Measurements from ENCODE around the gene KRTCAP2. TPM values are rescaled to one million over a fixed set of nuclear protein-coding genes. Genes with fewer than 3 reads are reported as not detected.

Gene KRTCAP2
- total RNA-seq, 4 donors from 2014 or later, result 79.8 to 263 (median 162) TPM

DNA sequence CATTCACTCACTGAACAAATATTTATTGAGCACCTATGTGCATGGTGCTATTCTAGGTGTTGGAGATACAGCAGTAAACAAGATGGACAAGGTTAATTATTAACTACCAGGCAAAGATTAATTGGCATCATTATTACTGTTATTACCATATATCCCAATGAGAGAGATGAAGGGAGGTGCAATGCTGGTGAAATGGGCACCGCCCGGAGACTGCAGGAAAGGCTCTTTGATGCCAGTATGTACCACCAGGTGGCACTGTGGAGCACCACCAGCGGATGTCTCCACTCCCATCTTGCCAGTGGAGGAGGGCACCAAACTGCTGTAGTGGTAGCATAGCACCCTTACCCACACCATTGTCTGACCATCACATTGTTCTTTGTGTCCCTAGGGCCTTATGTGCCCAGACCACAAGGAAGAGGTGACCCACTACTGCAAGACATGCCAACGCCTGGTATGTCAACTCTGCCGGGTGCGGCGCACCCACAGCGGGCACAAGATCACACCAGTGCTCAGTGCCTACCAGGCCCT, 3.5 kb upstream of the KRTCAP2 start:
- Histone ChIP-seq H3K36me3 (no peaks in the 10 kb centered on the region), H3K27ac (no peak overlapping the region), H3K27me3 (peaks cover 7% of the 10 kb centered on the region), H3K4me3 (replicated peaks in 1 of 3) (no peak overlapping the region), H3K9me3 (no peaks in the 10 kb centered on the region), H3K4me1 (peaks cover 12 to 23% of the 10 kb centered on the region in 2 donors)
- intact Hi-C loops (cut with DNase I), result no loop called here
- 60 to 61% methylated on average over 8 of the region's 8 CpGs for WGBS, 2 donors
- peak; percentile 84 to 86 for DNase-seq
- TF ChIP-seq, protein P1, sequence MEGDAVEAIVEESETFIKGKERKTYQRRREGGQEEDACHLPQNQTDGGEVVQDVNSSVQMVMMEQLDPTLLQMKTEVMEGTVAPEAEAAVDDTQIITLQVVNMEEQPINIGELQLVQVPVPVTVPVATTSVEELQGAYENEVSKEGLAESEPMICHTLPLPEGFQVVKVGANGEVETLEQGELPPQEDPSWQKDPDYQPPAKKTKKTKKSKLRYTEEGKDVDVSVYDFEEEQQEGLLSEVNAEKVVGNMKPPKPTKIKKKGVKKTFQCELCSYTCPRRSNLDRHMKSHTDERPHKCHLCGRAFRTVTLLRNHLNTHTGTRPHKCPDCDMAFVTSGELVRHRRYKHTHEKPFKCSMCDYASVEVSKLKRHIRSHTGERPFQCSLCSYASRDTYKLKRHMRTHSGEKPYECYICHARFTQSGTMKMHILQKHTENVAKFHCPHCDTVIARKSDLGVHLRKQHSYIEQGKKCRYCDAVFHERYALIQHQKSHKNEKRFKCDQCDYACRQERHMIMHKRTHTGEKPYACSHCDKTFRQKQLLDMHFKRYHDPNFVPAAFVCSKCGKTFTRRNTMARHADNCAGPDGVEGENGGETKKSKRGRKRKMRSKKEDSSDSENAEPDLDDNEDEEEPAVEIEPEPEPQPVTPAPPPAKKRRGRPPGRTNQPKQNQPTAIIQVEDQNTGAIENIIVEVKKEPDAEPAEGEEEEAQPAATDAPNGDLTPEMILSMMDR (IDR thresholded peaks at IDR 0.05), result peak; percentile 76 to 91 (median 86)
- no peak for TF ChIP-seq POLR2A (IDR thresholded peaks at IDR 0.05)

GRCh38 chr1:155175927-155176371, 2.8 kb upstream of the KRTCAP2 start:
- Histone ChIP-seq H3K27ac (no peak overlapping the region), H3K4me1 (peaks cover 12 to 23% of the 10 kb centered on the region in 2 donors), H3K36me3 (no peaks in the 10 kb centered on the region), H3K9me3 (no peaks in the 10 kb centered on the region), H3K4me3 (replicated peaks in 1 of 3) (no peak overlapping the region), H3K27me3 (peaks cover 7% of the 10 kb centered on the region)
- TF ChIP-seq POLR2A (IDR thresholded peaks at IDR 0.05), result no peak
- TF ChIP-seq, protein P1 (IDR thresholded peaks at IDR 0.05), result no peak
- 83 to 100% methylated on average over 1 to 6 of the region's 9 CpGs for WGBS, 2 donors
- intact Hi-C loops (cut with DNase I), result no loop called here
- no peak for DNase-seq

- H3K27ac ChIP-seq, result no peak overlapping the region
- peaks cover 7% of the 10 kb centered on the region for H3K27me3 ChIP-seq
- H3K4me1 ChIP-seq, result peaks cover 12 to 23% of the 10 kb centered on the region in 2 donors
- H3K4me3 ChIP-seq (replicated peaks in 1 of 3), result no peak overlapping the region
- WGBS, 2 donors, result 77 to 89% methylated on average over 3 to 11 of the region's 12 CpGs
- no peaks in the 10 kb centered on the region for H3K9me3 ChIP-seq
- DNase-seq, result no peak
- H3K36me3 ChIP-seq, result peaks cover 0 to 2% of the 10 kb centered on the region in 2 donors
- TF ChIP-seq, protein P1 (IDR thresholded peaks at IDR 0.05), result no peak
- TF ChIP-seq POLR2A (IDR thresholded peaks at IDR 0.05), result no peak
- intact Hi-C loops (cut with DNase I), result no loop called here
These were observed 2.3 kb upstream of the KRTCAP2 start for GRCh38 chr1:155175281-155175926.

DNA sequence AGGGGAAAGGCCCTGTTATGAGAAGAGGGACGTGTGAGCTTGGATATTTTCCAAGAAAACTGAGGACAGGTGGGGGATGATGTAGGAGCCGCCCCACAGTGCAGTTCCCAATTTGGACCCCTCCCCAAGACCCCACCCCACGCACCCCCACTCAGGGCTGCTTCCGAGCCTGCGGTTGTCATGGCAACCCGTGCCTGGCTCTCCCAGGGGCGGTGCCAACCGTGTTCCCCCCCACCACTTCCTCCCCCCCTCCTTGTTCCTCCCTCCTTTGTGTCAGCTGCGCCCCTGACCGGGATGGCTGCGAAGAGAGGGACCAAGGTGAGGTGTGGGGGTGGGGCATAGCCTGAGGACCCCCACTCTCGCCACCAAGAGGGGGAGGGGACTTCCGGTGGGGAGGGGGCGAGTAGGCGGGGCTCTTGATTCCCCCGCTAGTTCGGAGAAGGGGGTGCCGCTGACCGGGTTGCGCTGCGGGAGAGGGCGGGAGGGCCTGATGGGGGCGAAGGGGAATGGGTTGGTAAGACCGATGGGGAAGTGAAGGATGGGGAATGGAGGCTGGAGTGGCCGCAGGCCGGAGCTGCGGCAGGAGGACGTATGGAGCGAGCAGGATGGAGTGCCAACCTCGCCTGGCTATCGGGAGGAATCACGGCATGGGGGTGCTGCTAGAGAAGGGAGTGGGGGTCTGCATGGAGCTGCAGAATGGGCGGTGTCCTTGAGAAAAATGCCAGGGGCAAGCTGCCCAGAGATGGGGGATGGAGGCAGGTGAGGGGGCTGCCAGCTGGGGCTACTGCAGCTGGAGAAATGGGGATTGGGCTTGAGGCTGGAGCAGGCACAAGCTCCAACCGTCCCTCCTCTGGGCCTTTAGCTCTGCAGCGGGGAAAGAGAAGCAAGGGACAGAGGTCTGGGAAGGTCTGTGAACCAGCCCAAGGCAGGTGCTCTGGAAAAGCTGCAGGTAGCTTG, 1.5 kb upstream of the KRTCAP2 start:
- peaks cover 0 to 3% of the 10 kb centered on the region in 2 donors for H3K36me3 ChIP-seq
- peaks cover 7% of the 10 kb centered on the region for H3K27me3 ChIP-seq
- H3K4me3 ChIP-seq (replicated peaks in 1 of 3), result peak overlapping the region in 1 of 3 donors; percentile 59
- intact Hi-C loops (cut with DNase I), result no loop called here
- H3K9me3 ChIP-seq, result no peaks in the 10 kb centered on the region
- 5 to 8% methylated on average over 22 to 32 of the region's 35 CpGs for WGBS, 2 donors
- H3K4me1 ChIP-seq, result peaks cover 12 to 23% of the 10 kb centered on the region in 2 donors
- DNase-seq, result no peak
- H3K27ac ChIP-seq, result no peak overlapping the region
- TF ChIP-seq, protein P1 (IDR thresholded peaks at IDR 0.05), result no peak
- no peak for TF ChIP-seq POLR2A (IDR thresholded peaks at IDR 0.05)

All from thyroid gland (tissue), 4 donors.